IPS-20b (cell line): ENCODE data around the gene LRRC70.

Source experiments
- H3K27ac ChIP-seq: one replicate; pipeline ENCODE4 v1.5.1; 2013; ENCODE audit warnings: low read length
- H3K27me3 ChIP-seq: 2 replicates; pipeline ENCODE4 v1.6.1; 2013; ENCODE audit warnings: mild to moderate bottlenecking, low read length, inconsistent platforms; ENCODE audit not compliant: insufficient read depth
- H3K36me3 ChIP-seq: 2 replicates; pipeline ENCODE4 v1.6.1; 2013; ENCODE audit warnings: low read depth, mild to moderate bottlenecking, inconsistent platforms, low read length, moderate library complexity; ENCODE audit not compliant: insufficient read depth
- H3K4me1 ChIP-seq: 2 replicates; pipeline ENCODE4 v1.6.1; 2013; ENCODE audit warnings: mild to moderate bottlenecking, control low read depth, inconsistent platforms, low read length, moderate library complexity; ENCODE audit not compliant: insufficient read depth
- H3K4me3 ChIP-seq: 2 replicates; pipeline ENCODE4 v1.5.1; 2013; ENCODE audit warnings: mild to moderate bottlenecking, low read length, inconsistent platforms
- H3K9ac ChIP-seq: 2 replicates; pipeline ENCODE4 v1.6.1; 2013; ENCODE audit warnings: low read depth, mild to moderate bottlenecking, inconsistent platforms, low read length, moderate library complexity
- H3K9me3 ChIP-seq: 2 replicates; pipeline ENCODE4 v1.6.1; 2013; ENCODE audit warnings: mild to moderate bottlenecking, low read depth, low read length, inconsistent platforms; ENCODE audit not compliant: insufficient read depth

Gene LRRC70

GRCh38 chr5:62578540-62578939 lies at the start of gene LRRC70:
LRRC70 (plus strand) TSS chr5:62578819; CDS start chr5:62579439, 620 bp downstream.
- no peaks in the 10 kb centered on the region for H3K4me1 ChIP-seq

GRCh38 chr5:62533597-62533996 lies 45.0 kb upstream of the LRRC70 start:
- H3K36me3 ChIP-seq: peaks cover 19% of the 10 kb centered on the region
- H3K9ac ChIP-seq: no peak overlapping the region
- H3K4me1 ChIP-seq: no peaks in the 10 kb centered on the region
- H3K27ac ChIP-seq: no peak overlapping the region
- no peaks in the 10 kb centered on the region for H3K27me3 ChIP-seq
- no peaks in the 10 kb centered on the region for H3K9me3 ChIP-seq
- H3K4me3 ChIP-seq: no peak overlapping the region

More at GRCh38 chr5:62578540-62578939, at the start of gene LRRC70:
- no peaks in the 10 kb centered on the region for H3K36me3 ChIP-seq
- no peaks in the 10 kb centered on the region for H3K9me3 ChIP-seq
- H3K27ac ChIP-seq: no peak within 1 kb of the TSS
- no peaks in the 10 kb centered on the region for H3K27me3 ChIP-seq
- H3K4me3 ChIP-seq: no peak within 1 kb of the TSS
- no peak within 1 kb of the TSS for H3K9ac ChIP-seq

GRCh38 chr5:62534461-62535236 lies 44.0 kb upstream of the LRRC70 start:
- H3K9ac ChIP-seq: no peak overlapping the region
- no peaks in the 10 kb centered on the region for H3K9me3 ChIP-seq
- H3K36me3 ChIP-seq: peaks cover 22% of the 10 kb centered on the region
- H3K27me3 ChIP-seq: no peaks in the 10 kb centered on the region
- H3K4me1 ChIP-seq: no peaks in the 10 kb centered on the region
- no peak overlapping the region for H3K27ac ChIP-seq
- H3K4me3 ChIP-seq: no peak overlapping the region

- Histone ChIP-seq H3K4me3 (no peak overlapping the region), H3K4me1 (no peaks in the 10 kb centered on the region), H3K9me3 (no peaks in the 10 kb centered on the region), H3K27ac (no peak overlapping the region), H3K9ac (no peak overlapping the region), H3K36me3 (peaks cover 14% of the 10 kb centered on the region), H3K27me3 (no peaks in the 10 kb centered on the region)
These were observed 42.4 kb upstream of the LRRC70 start for GRCh38 chr5:62536232-62536631.

- H3K4me3 ChIP-seq: no peak overlapping the region
- H3K4me1 ChIP-seq: no peaks in the 10 kb centered on the region
- no peak overlapping the region for H3K9ac ChIP-seq
- H3K36me3 ChIP-seq: peaks cover 9% of the 10 kb centered on the region
- no peaks in the 10 kb centered on the region for H3K9me3 ChIP-seq
- no peaks in the 10 kb centered on the region for H3K27me3 ChIP-seq
- no peak overlapping the region for H3K27ac ChIP-seq
These were observed 41.8 kb upstream of the LRRC70 start for GRCh38 chr5:62536783-62537182.

- H3K9me3 ChIP-seq: no peaks in the 10 kb centered on the region
- H3K36me3 ChIP-seq: peaks cover 12% of the 10 kb centered on the region; the same call in 1 of the 2 replicates
- no peaks in the 10 kb centered on the region for H3K4me1 ChIP-seq
- H3K4me3 ChIP-seq: no peak overlapping the region
- no peak overlapping the region for H3K27ac ChIP-seq
- no peak overlapping the region for H3K9ac ChIP-seq
- H3K27me3 ChIP-seq: no peaks in the 10 kb centered on the region
These were observed 40.3 kb upstream of the LRRC70 start for GRCh38 chr5:62538017-62538942.

GRCh38 chr5:62542720-62543119 lies 35.9 kb upstream of the LRRC70 start:
- Histone ChIP-seq H3K9ac (no peak overlapping the region), H3K9me3 (no peaks in the 10 kb centered on the region), H3K27ac (no peak overlapping the region), H3K27me3 (no peaks in the 10 kb centered on the region), H3K4me1 (no peaks in the 10 kb centered on the region), H3K4me3 (no peak overlapping the region), H3K36me3 (peaks cover 12% of the 10 kb centered on the region; the same call in 1 of the 2 replicates)

- Histone ChIP-seq H3K9ac (no peak overlapping the region), H3K4me1 (no peaks in the 10 kb centered on the region), H3K27ac (no peak overlapping the region), H3K9me3 (no peaks in the 10 kb centered on the region), H3K36me3 (peaks cover 10% of the 10 kb centered on the region), H3K27me3 (no peaks in the 10 kb centered on the region), H3K4me3 (no peak overlapping the region)
These were observed 30.5 kb upstream of the LRRC70 start for GRCh38 chr5:62547945-62548630.

GRCh38 chr5:62550103-62550502 lies 28.5 kb upstream of the LRRC70 start:
- Histone ChIP-seq H3K27ac (no peak overlapping the region), H3K36me3 (peaks cover 8% of the 10 kb centered on the region), H3K4me1 (no peaks in the 10 kb centered on the region), H3K9me3 (no peaks in the 10 kb centered on the region), H3K27me3 (no peaks in the 10 kb centered on the region), H3K9ac (no peak overlapping the region), H3K4me3 (no peak overlapping the region)

GRCh38 chr5:62555930-62556329 lies 22.7 kb upstream of the LRRC70 start:
- Histone ChIP-seq H3K9me3 (no peaks in the 10 kb centered on the region), H3K9ac (no peak overlapping the region), H3K4me3 (no peak overlapping the region), H3K36me3 (peaks cover 10% of the 10 kb centered on the region; the same call in 1 of the 2 replicates), H3K27ac (no peak overlapping the region), H3K27me3 (no peaks in the 10 kb centered on the region), H3K4me1 (no peaks in the 10 kb centered on the region)

GRCh38 chr5:62558941-62559340 lies 19.7 kb upstream of the LRRC70 start:
- Histone ChIP-seq H3K4me3 (no peak overlapping the region), H3K36me3 (0 out of 2 replicates have a peak, but pooled peaks cover 6% of the 10 kb centered on the region), H3K9me3 (no peaks in the 10 kb centered on the region), H3K4me1 (peaks cover 7% of the 10 kb centered on the region; the same call in 1 of the 2 replicates), H3K27me3 (no peaks in the 10 kb centered on the region), H3K27ac (no peak overlapping the region), H3K9ac (no peak overlapping the region)
